CD4-positive, alpha-beta T cell treated with Interleukin-4 for 4 hours (primary cell): ENCODE data around the gene CAPN11.
"Not testable (repeated sequence)": the region's sequence is repeated elsewhere in the genome, so short reads cannot be mapped to it uniquely, and the experiment has no call there.

ENCODE experiments used
- DNase-seq: peaks from one replicate; pipeline ENCODE4 v3.0.0-alpha.2; 2020

CAPN11 gene

GRCh38 chr6:44157152-44157521 lies 1.5 kb upstream of the CAPN11 start:
- DNase-seq = no peak

GRCh38 chr6:44161997-44162338 lies 3.3 kb downstream of the CAPN11 start:
- DNase-seq = no peak

- DNase-seq = no peak
These were observed 4.4 kb downstream of the CAPN11 start for GRCh38 chr6:44162876-44163625.

GRCh38 chr6:44166116-44166515 lies 7.5 kb downstream of the CAPN11 start:
- no peak for DNase-seq

GRCh38 chr6:44166591-44167184 lies 8.1 kb downstream of the CAPN11 start:
- no peak for DNase-seq

GRCh38 chr6:44167567-44167966 lies 8.9 kb downstream of the CAPN11 start:
- DNase-seq = no peak

GRCh38 chr6:44169154-44169553 lies 10.5 kb downstream of the CAPN11 start:
- no peak for DNase-seq

GRCh38 chr6:44169886-44170570 lies 11.4 kb downstream of the CAPN11 start:
- DNase-seq = no peak

- DNase-seq = no peak
These were observed 13.4 kb downstream of the CAPN11 start for GRCh38 chr6:44171899-44172546.

GRCh38 chr6:44172731-44173500 lies 14.3 kb downstream of the CAPN11 start:
- peak; percentile 74 for DNase-seq

- DNase-seq = no peak
These were observed 17.6 kb downstream of the CAPN11 start for GRCh38 chr6:44176130-44176761.

- DNase-seq = peak; percentile 6
These were observed 18.3 kb downstream of the CAPN11 start for GRCh38 chr6:44176762-44177509.

- DNase-seq = no peak
These were observed 19.2 kb downstream of the CAPN11 start for GRCh38 chr6:44177691-44178423.

GRCh38 chr6:44178424-44179071 lies 19.9 kb downstream of the CAPN11 start:
- DNase-seq = no peak

- DNase-seq = no peak
These were observed 20.5 kb downstream of the CAPN11 start for GRCh38 chr6:44179072-44179536.

- DNase-seq = no peak
These were observed 21.0 kb downstream of the CAPN11 start for GRCh38 chr6:44179648-44180047.

GRCh38 chr6:44180406-44180805 lies 21.8 kb downstream of the CAPN11 start:
- no peak for DNase-seq

- DNase-seq = no peak
These were observed 22.3 kb downstream of the CAPN11 start for GRCh38 chr6:44180886-44181285.

- DNase-seq = not testable (repeated sequence)
These were observed 23.2 kb downstream of the CAPN11 start for GRCh38 chr6:44181784-44182183.

GRCh38 chr6:44182911-44183390 lies 24.3 kb downstream of the CAPN11 start:
- DNase-seq = no peak
